Measurements from ENCODE around the gene RAB27B. TPM values are rescaled to one million over a fixed set of nuclear protein-coding genes. Genes with fewer than 3 reads are reported as not detected.

The RAB27B gene
- total and polyA plus RNA-seq, 8 donors: 1.8 to 102 (median 17.0) TPM

GRCh38 chr18:54859667-54860421 is 31.6 kb downstream of the RAB27B start:
- no peaks in the 10 kb centered on the region for H3K9me3 ChIP-seq
- peaks cover 0 to 52% (median 11%) of the 10 kb centered on the region in 4 donors for H3K4me1 ChIP-seq
- intact Hi-C loops (cut with DNase I; ENCODE audit: low total_unique reads): no loop called here
- no peak for DNase-seq
- H3K27ac ChIP-seq: no peak overlapping the region
- no peaks in the 10 kb centered on the region for H3K27me3 ChIP-seq
- no peaks in the 10 kb centered on the region for H3K36me3 ChIP-seq
- TF ChIP-seq POLR2A (IDR thresholded peaks at IDR 0.05) (no peak), POLR2AphosphoS5 (IDR thresholded peaks at IDR 0.05) (no peak), EP300 (IDR thresholded peaks at IDR 0.05) (no peak)
- TF ChIP-seq, protein P1, sequence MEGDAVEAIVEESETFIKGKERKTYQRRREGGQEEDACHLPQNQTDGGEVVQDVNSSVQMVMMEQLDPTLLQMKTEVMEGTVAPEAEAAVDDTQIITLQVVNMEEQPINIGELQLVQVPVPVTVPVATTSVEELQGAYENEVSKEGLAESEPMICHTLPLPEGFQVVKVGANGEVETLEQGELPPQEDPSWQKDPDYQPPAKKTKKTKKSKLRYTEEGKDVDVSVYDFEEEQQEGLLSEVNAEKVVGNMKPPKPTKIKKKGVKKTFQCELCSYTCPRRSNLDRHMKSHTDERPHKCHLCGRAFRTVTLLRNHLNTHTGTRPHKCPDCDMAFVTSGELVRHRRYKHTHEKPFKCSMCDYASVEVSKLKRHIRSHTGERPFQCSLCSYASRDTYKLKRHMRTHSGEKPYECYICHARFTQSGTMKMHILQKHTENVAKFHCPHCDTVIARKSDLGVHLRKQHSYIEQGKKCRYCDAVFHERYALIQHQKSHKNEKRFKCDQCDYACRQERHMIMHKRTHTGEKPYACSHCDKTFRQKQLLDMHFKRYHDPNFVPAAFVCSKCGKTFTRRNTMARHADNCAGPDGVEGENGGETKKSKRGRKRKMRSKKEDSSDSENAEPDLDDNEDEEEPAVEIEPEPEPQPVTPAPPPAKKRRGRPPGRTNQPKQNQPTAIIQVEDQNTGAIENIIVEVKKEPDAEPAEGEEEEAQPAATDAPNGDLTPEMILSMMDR (IDR thresholded peaks at IDR 0.05): no peak
- 46 to 65% (median 55%) methylated on average over 9 of the region's 9 CpGs for WGBS, 5 donors
- H3K4me3 ChIP-seq: no peak overlapping the region

DNA sequence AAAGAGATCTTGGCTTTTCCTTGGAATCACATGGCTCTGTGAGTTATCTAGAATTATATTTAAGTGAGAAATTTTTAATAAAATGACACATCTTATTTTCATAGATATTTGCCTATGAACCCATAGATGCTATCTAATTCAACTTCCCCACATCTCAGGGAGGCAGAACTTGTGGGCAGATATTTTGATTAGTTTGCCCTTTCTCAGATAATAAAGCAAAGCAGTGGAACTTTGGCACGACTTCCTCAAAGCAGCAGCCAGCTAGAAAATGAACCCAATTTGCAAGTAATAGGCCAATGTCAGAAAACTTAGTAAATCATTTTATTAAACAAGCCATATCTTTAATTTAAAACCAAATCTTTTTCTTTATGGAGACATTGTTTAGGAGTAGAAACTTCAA is 32.7 kb downstream of the RAB27B start:
- Histone ChIP-seq H3K27me3 (no peaks in the 10 kb centered on the region), H3K4me1 (peaks cover 0 to 52% (median 11%) of the 10 kb centered on the region in 4 donors), H3K9me3 (no peaks in the 10 kb centered on the region), H3K36me3 (no peaks in the 10 kb centered on the region), H3K4me3 (no peak overlapping the region), H3K27ac (no peak overlapping the region)
- TF ChIP-seq, protein P1 (IDR thresholded peaks at IDR 0.05): no peak
- no peak for TF ChIP-seq POLR2AphosphoS5 (IDR thresholded peaks at IDR 0.05)
- 21 to 44% (median 26%) methylated on average over 1 of the region's 1 CpG for WGBS, 5 donors
- intact Hi-C loops (cut with DNase I; ENCODE audit: low total_unique reads): no loop called here
- DNase-seq: no peak

DNA sequence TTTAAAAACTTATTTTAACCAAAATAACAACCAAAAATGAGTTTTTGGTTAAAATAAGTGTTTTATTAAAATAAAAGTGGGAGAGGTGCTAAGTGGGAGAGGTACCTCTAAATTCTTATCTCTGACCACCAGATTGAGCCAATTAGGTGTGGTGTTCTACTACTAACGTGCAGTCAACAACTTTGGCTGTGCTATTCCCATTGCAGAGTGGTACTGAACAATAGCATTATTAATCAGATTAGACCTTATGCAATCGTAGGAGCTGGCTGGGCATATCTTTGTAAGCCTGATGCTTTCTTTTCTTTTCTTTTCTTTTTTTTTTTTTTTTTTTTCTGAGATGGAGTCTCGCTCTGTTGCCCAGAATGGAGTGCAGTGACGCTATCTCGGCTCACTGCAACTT is 38.9 kb downstream of the RAB27B start:
- TF ChIP-seq POLR2AphosphoS5 (IDR thresholded peaks at IDR 0.05) (no peak), EP300 (IDR thresholded peaks at IDR 0.05) (no peak)
- Histone ChIP-seq H3K36me3 (no peaks in the 10 kb centered on the region), H3K4me3 (no peak overlapping the region), H3K4me1 (peaks cover 0 to 5% (median 0%) of the 10 kb centered on the region in 4 donors), H3K27me3 (no peaks in the 10 kb centered on the region), H3K27ac (no peak overlapping the region), H3K9me3 (no peaks in the 10 kb centered on the region)
- intact Hi-C loops (cut with DNase I; ENCODE audit: low total_unique reads): no loop called here
- DNase-seq: no peak
- 81 to 89% (median 85%) methylated on average over 5 of the region's 5 CpGs for WGBS, 5 donors

DNA sequence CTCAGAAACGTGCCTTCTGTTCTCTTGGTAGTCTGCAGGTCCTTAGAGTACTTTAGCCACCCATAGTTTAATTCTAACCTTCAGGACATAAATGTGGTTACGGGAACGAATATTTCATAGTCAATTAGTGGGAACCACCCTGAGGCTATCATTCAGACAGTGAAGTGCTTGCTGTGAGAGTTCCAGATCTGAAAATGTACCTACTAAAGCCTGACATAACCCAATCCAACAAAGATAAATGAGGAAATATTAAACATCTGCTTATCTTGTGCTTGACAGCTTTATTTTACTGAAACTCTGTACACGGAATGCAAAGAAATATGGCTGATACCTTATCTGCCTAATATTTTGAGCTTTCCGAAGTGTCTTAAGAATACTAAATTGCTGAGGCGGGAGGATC is 43.0 kb downstream of the RAB27B start:
- intact Hi-C loops (cut with DNase I; ENCODE audit: low total_unique reads): no loop called here
- Histone ChIP-seq H3K36me3 (no peaks in the 10 kb centered on the region), H3K27ac (no peak overlapping the region), H3K27me3 (no peaks in the 10 kb centered on the region), H3K4me3 (no peak overlapping the region), H3K9me3 (no peaks in the 10 kb centered on the region), H3K4me1 (peaks cover 0 to 10% (median 3%) of the 10 kb centered on the region in 4 donors)
- TF ChIP-seq POLR2AphosphoS5 (IDR thresholded peaks at IDR 0.05) (no peak), POLR2A (IDR thresholded peaks at IDR 0.05) (no peak), EP300 (IDR thresholded peaks at IDR 0.05) (no peak)
- TF ChIP-seq, protein P1 (IDR thresholded peaks at IDR 0.05): no peak
- DNase-seq: no peak
- 82 to 86% (median 84%) methylated on average over 6 of the region's 6 CpGs for WGBS, 5 donors

GRCh38 chr18:54872681-54873080 is 44.4 kb downstream of the RAB27B start:
- no peak for DNase-seq
- WGBS, 5 donors: 24 to 50% (median 36%) methylated on average over 1 of the region's 1 CpG
- intact Hi-C loops (cut with DNase I; ENCODE audit: low total_unique reads): no loop called here
- Histone ChIP-seq H3K27ac (peak overlapping the region in 1 of 5 donors; percentile 50), H3K9me3 (no peaks in the 10 kb centered on the region), H3K27me3 (no peaks in the 10 kb centered on the region), H3K4me1 (peaks cover 0 to 10% (median 3%) of the 10 kb centered on the region in 4 donors), H3K36me3 (no peaks in the 10 kb centered on the region), H3K4me3 (no peak overlapping the region)
- no peak for TF ChIP-seq POLR2A (IDR thresholded peaks at IDR 0.05)
- TF ChIP-seq POLR2AphosphoS5 (IDR thresholded peaks at IDR 0.05): no peak
- no peak for TF ChIP-seq EP300 (IDR thresholded peaks at IDR 0.05)
- TF ChIP-seq, protein P1 (IDR thresholded peaks at IDR 0.05): no peak
